Fibroblast of lung (primary cell): ENCODE measurements around the gene CNTROB. TPM values are rescaled to one million over a fixed set of nuclear protein-coding genes. Genes with fewer than 3 reads are reported as not detected.

ENCODE experiments used
- DNase-seq, 2 donors: peaks; one replicate each; pipeline versions ENCODE4 v3.0.0 to v3.0.0-alpha.2; 2010; ENCODE audit warnings: low read depth in 2 of 2
- H2AFZ ChIP-seq: 2 replicates; pipeline ENCODE4 v1.5.1; 2012; ENCODE audit warnings: low read length, control low read depth, inconsistent platforms
- H3K27ac ChIP-seq: 2 replicates; pipeline ENCODE4 v1.5.1; 2011; ENCODE audit warnings: low read length, control low read depth; ENCODE audit not compliant: insufficient read depth
- H3K27me3 ChIP-seq: 2 replicates; pipeline ENCODE4 v1.5.1; 2011; ENCODE audit warnings: mild to moderate bottlenecking, low read length; ENCODE audit not compliant: control insufficient read depth, insufficient read depth
- H3K36me3 ChIP-seq: 2 replicates; pipeline ENCODE4 v1.5.1; 2011; ENCODE audit warnings: low read length; ENCODE audit not compliant: control insufficient read depth, insufficient read depth
- H3K4me1 ChIP-seq: 2 replicates; pipeline ENCODE4 v1.5.1; 2011; ENCODE audit warnings: low read length; ENCODE audit not compliant: control insufficient read depth, insufficient read depth; ENCODE audit errors: extremely low read depth
- H3K4me2 ChIP-seq: 2 replicates; pipeline ENCODE4 v1.5.1; 2011; ENCODE audit warnings: low read length, control low read depth; ENCODE audit not compliant: insufficient read depth; ENCODE audit errors: extremely low read depth
- H3K4me3 ChIP-seq, 4 experiments: fragments of 200-600 bp in 1 of 4; sonication (generic) in 1 of 4; replicated peaks in 1 of 4; 2 replicates each; pipeline ENCODE4 v1.5.1; 2011 to 2016; ENCODE audit warnings: low read length in 4 of 4, low read depth in 3 of 4, mild to moderate bottlenecking in 3 of 4, control low read depth in 2 of 4, inconsistent platforms in 1 of 4, mixed read lengths in 1 of 4; ENCODE audit not compliant: insufficient read depth in 1 of 4; ENCODE audit errors: control extremely low read depth in 1 of 4
- H3K79me2 ChIP-seq: 2 replicates; pipeline ENCODE4 v1.5.1; 2012; ENCODE audit warnings: mild to moderate bottlenecking, low read length, inconsistent platforms; ENCODE audit not compliant: control insufficient read depth, insufficient read depth
- H3K9ac ChIP-seq: 2 replicates; pipeline ENCODE4 v1.5.1; 2011; ENCODE audit warnings: mild to moderate bottlenecking, low read length, control low read depth; ENCODE audit not compliant: insufficient read depth
- H3K9me3 ChIP-seq: 2 replicates; pipeline ENCODE4 v1.5.1; 2012; ENCODE audit warnings: low read depth, low read length; ENCODE audit not compliant: control insufficient read depth, insufficient read depth
- H4K20me1 ChIP-seq: 2 replicates; pipeline ENCODE4 v1.5.1; 2011; ENCODE audit warnings: low read length; ENCODE audit not compliant: control insufficient read depth, insufficient read depth; ENCODE audit errors: extremely low read depth
- CTCF ChIP-seq, 2 donors: IDR thresholded peaks in 1 of 2; conservative IDR thresholded peaks in 1 of 2; 1 replicate in 1 of 2; 2 replicates in 1 of 2; pipeline ENCODE4 v1.5.1; 2011 to 2012; ENCODE audit warnings: low read length in 2 of 2, control low read depth in 1 of 2, inconsistent platforms in 1 of 2, low read depth in 1 of 2, mild to moderate bottlenecking in 1 of 2
- EZH2 ChIP-seq: IDR thresholded peaks from 2 replicates; pipeline ENCODE4 v1.5.1; 2012; ENCODE audit warnings: low read length, control low read depth, mild to moderate bottlenecking; ENCODE audit errors: missing control alignments
- polyA plus RNA-seq, 2 donors: library from polyadenylated mRNA; depleted of rRNA in 1 of 2; stranded (reverse) in 1 of 2; unstranded in 1 of 2; fragments of >200 nt; gene quantifications; 2 replicates each; pipeline ENCODE4 v1.2.1, GENCODE V29; 2011 to 2012; ENCODE audit warnings: missing spikeins in 1 of 2
- total RNA-seq: library from RNA; depleted of rRNA; stranded (reverse); fragments of >200 nt; gene quantifications from 2 replicates; pipeline ENCODE4 v1.2.1, GENCODE V29; 2014

Gene CNTROB
- total and polyA plus RNA-seq, 2 donors (not counting 1 experiment from before 2014, with no cell fraction given), result 12.6 to 17.2 TPM

DNA sequence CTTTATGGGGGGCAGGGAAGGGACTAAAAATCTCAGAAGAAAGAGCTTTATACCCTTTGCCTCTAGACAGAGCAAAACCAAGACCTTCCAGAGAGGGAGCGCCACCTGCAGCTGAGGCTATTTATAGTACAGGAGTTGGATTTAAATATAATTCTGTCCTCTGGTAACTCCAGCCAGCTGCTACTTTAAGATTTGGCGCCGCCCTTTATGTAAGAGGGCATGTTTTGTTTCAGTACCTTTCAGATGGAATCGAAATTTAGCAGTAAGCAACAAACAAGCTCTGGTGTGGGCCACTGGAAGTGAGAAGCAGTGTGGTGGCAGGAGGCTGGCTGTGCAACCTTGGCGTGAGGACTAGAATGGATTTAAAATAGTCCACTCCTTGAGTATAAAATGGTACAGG lies 65.2 kb downstream of the CNTROB start:
- Histone ChIP-seq H3K79me2 (no peaks in the 10 kb centered on the region), H4K20me1 (no peaks in the 10 kb centered on the region), H2AFZ (no peak overlapping the region), H3K4me2 (no peak overlapping the region), H3K9ac (no peak overlapping the region), H3K36me3 (no peaks in the 10 kb centered on the region), H3K27ac (no peak overlapping the region), H3K4me3 (no peak overlapping the region), H3K9me3 (no peaks in the 10 kb centered on the region), H3K4me1 (no peaks in the 10 kb centered on the region), H3K27me3 (peaks cover 10% of the 10 kb centered on the region)
- TF ChIP-seq EZH2 (no peak), CTCF (conservative IDR thresholded peaks at IDR 0.05 in 1 of 2, IDR thresholded peaks at IDR 0.05 in 1 of 2; ENCODE audit: low read depth in 1 of 2, low read length in 2 of 2) (peak in 1 of 2 donors; percentile 48)
- DNase-seq, result peak; percentile 26 to 44

Other genes starting within 250 kb of the CNTROB start
- gene TP53, start 244.7 kb upstream of the CNTROB start, total RNA-seq, result 23.0 and 24.7 TPM in 2 replicates
- 35.5 and 43.2 TPM in 2 replicates for gene TP53, start 244.7 kb upstream of the CNTROB start, polyA plus RNA-seq
- gene WRAP53, start 243.7 kb upstream of the CNTROB start, total RNA-seq, result 2.3 and 3.1 TPM in 2 replicates
- gene WRAP53, start 243.7 kb upstream of the CNTROB start, polyA plus RNA-seq, result 3.0 and 7.2 TPM in 2 replicates
- gene EFNB3, start 227.0 kb upstream of the CNTROB start, total RNA-seq, result 0.26 and 0.33 TPM in 2 replicates
- gene EFNB3, start 227.0 kb upstream of the CNTROB start, polyA plus RNA-seq, result 0.51 and 3.7 TPM in 2 replicates
- 0.17 and 0.26 TPM in 2 replicates for gene DNAH2, start 214.5 kb upstream of the CNTROB start, total RNA-seq
- 0.06 and 0.08 TPM in 2 replicates for gene DNAH2, start 214.5 kb upstream of the CNTROB start, polyA plus RNA-seq
- gene KDM6B, start 98.0 kb upstream of the CNTROB start, total RNA-seq, result 9.4 and 12.3 TPM in 2 replicates
- 0.68 and 1.1 TPM in 2 replicates for gene KDM6B, start 98.0 kb upstream of the CNTROB start, polyA plus RNA-seq
- 0.17 TPM in 1 of 2 replicates, not detected in the other for gene TMEM88, start 77.1 kb upstream of the CNTROB start, total RNA-seq
- 0.07 TPM in 1 of 2 replicates, not detected in the other for gene TMEM88, start 77.1 kb upstream of the CNTROB start, polyA plus RNA-seq
- 41.6 and 78.9 TPM in 2 replicates for gene NAA38, start 74.6 kb upstream of the CNTROB start, total RNA-seq
- 31.0 and 40.7 TPM in 2 replicates for gene NAA38, start 74.6 kb upstream of the CNTROB start, polyA plus RNA-seq
- 6.9 and 7.4 TPM in 2 replicates for gene CYB5D1, start 74.2 kb upstream of the CNTROB start, total RNA-seq
- 6.8 and 8.7 TPM in 2 replicates for gene CYB5D1, start 74.2 kb upstream of the CNTROB start, polyA plus RNA-seq
- 144 and 165 TPM in 2 replicates for gene CHD3, start 43.4 kb upstream of the CNTROB start, total RNA-seq
- gene CHD3, start 43.4 kb upstream of the CNTROB start, polyA plus RNA-seq, result 23.6 and 23.8 TPM in 2 replicates
- gene RNF227, start 15.9 kb upstream of the CNTROB start, total RNA-seq, result 1.8 and 3.9 TPM in 2 replicates
- gene RNF227, start 15.9 kb upstream of the CNTROB start, polyA plus RNA-seq, result 2.2 and 2.8 TPM in 2 replicates
- gene KCNAB3, start 2.4 kb upstream of the CNTROB start, total RNA-seq, result 0.26 and 0.33 TPM in 2 replicates
- gene KCNAB3, start 2.4 kb upstream of the CNTROB start, polyA plus RNA-seq, result 0.69 and 1.3 TPM in 2 replicates
- gene TRAPPC1, start 260 bp upstream of the CNTROB start, total RNA-seq, result 38.3 and 61.9 TPM in 2 replicates
- gene TRAPPC1, start 260 bp upstream of the CNTROB start, polyA plus RNA-seq, result 342 and 409 TPM in 2 replicates
- not detected in 2 replicates for gene GUCY2D, start 70.4 kb downstream of the CNTROB start, total RNA-seq
- gene GUCY2D, start 70.4 kb downstream of the CNTROB start, polyA plus RNA-seq, result not detected in 2 replicates
- gene ALOX15B, start 106.9 kb downstream of the CNTROB start, total RNA-seq, result not detected in 2 replicates
- gene ALOX15B, start 106.9 kb downstream of the CNTROB start, polyA plus RNA-seq, result not detected in 2 replicates
- gene ALOX12B, start 155.5 kb downstream of the CNTROB start, total RNA-seq, result not detected in 2 replicates
- not detected in 2 replicates for gene ALOX12B, start 155.5 kb downstream of the CNTROB start, polyA plus RNA-seq
- gene ALOXE3, start 186.3 kb downstream of the CNTROB start, total RNA-seq, result not detected in 2 replicates
- 0.01 and 0.03 TPM in 2 replicates for gene ALOXE3, start 186.3 kb downstream of the CNTROB start, polyA plus RNA-seq
- gene HES7, start 191.9 kb downstream of the CNTROB start, total RNA-seq, result under 0.01 TPM in 1 of 2 replicates, not detected in the other
- not detected in 2 replicates for gene HES7, start 191.9 kb downstream of the CNTROB start, polyA plus RNA-seq
- 3.1 and 6.9 TPM in 2 replicates for gene PER1, start 220.2 kb downstream of the CNTROB start, total RNA-seq
- 2.5 and 4.1 TPM in 2 replicates for gene PER1, start 220.2 kb downstream of the CNTROB start, polyA plus RNA-seq
- gene VAMP2, start 230.7 kb downstream of the CNTROB start, total RNA-seq, result 3.6 and 8.1 TPM in 2 replicates
- gene VAMP2, start 230.7 kb downstream of the CNTROB start, polyA plus RNA-seq, result 12.2 and 14.2 TPM in 2 replicates
- 15.4 and 36.0 TPM in 2 replicates for gene TMEM107, start 244.2 kb downstream of the CNTROB start, total RNA-seq
- 9.8 and 13.0 TPM in 2 replicates for gene TMEM107, start 244.2 kb downstream of the CNTROB start, polyA plus RNA-seq